GM03348 (cell line): ENCODE measurements around the gene COL5A1.
"Not testable (repeated sequence)": the region's sequence is repeated elsewhere in the genome, so short reads cannot be mapped to it uniquely, and the experiment has no call there.

ENCODE experiments used
- DNase-seq: peaks from one replicate; pipeline ENCODE4 v3.0.0; 2012; ENCODE audit warnings: low spot score

The COL5A1 gene

DNA sequence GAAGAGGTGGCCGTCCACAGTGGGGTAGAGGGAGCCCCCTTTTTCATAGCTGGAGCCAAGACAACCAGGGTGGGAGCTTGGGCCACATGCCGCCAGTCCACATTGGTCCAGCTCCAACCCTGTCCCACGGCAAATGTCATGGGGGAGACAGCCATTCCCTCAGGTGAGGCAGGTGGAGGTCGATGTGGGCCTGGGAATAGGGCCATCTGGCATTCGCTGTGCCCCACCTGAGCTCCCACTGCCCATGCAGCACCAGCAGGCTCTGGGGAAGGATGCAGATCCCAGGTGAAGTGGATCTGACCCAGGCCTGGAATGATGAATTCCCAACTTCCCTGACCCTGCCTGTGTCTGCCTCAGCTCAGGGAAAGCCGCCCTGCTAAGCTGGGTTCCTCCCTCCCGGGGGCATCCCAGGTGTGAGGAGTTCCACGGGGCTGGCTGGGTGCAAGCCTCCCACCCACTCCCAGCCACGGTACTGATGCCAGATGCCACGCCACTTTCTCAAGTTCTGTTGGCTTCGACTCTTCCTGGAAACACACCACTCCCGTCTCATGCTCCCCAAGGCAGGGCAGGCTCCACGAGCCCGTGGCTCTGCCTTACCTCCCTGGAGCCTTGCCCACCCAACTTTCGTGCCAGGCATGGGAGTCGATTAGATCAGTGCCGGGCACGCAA is 213.8 kb downstream of the COL5A1 start:
- DNase-seq: no peak

DNA sequence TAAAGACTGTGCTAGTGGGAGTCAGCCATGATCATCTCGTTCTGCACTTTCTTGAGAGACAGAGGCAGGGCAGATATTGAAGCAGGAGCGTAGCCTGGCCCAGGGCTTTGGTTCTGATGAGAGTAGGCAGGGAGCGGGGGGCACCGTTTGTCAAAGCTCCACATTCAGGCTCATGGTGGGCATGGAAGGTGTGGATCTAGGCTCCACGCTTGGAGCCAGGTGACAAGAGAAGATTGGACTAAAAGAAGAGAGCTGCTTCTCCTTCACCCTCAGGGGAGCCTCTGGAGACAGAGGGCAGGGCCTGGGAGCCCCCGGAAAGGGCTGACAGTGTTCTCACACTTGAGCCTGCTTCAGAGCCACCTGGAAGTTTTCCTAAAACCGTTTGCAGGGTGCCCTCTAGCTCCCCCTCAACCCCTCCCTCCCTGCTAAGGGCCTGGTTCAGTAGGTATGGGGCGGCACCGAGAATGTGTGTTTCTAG is 214.3 kb downstream of the COL5A1 start:
- DNase-seq: no peak

DNA sequence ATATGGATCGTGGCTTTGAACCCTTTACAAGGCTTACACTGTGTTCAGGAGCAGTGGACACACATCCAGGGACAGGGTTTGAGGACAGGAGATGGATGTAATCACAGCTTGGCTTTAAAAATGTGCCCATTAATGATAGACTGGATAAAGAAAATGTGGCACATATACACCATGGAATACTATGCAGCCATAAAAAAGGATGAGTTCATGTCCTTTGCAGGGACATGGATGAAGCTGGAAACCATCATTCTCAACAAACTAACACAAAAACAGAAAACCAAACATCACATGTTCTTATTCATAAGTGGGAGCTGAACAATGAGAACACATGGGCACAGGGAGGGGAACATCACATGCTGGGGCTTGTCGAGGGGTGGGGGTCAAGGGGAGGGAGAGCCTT is 215.8 kb downstream of the COL5A1 start:
- not testable (repeated sequence) for DNase-seq

DNA sequence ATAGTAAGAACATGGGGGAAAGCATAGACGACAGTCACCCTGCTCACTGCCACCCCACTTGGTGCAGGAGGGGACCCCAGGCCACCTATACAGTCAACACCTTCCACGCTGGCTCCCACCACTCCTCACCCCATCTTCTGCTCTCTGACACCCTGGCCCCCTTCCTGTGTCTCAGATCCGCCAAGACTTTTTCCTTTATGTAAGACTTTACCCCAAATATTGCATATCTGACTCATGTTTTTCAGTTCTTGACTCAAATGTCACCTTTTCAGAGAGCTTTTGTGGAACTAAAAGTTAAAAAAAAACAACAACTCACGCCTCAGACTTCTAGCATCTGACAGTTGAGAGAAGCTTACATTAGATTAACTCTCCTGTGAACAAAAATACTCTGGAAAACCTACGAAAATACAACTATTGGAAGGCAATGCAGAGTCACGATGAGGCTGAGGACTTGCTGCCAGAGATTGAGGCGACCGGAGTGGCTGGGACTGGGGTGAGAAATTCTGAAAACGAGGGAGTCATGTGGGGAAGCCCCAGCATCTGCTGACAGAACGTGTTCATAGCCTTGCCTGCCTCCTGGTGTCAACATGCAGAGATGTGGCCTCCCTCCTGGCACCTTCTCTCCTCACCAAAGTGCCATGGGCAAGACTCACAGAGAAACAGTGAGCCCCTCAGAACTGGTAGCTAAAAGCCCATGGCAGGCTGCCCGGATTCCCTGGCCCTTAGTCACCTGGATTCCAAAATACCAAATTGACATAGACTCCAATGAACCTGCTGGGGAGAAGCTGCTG is 216.6 kb downstream of the COL5A1 start:
- DNase-seq: no peak

DNA sequence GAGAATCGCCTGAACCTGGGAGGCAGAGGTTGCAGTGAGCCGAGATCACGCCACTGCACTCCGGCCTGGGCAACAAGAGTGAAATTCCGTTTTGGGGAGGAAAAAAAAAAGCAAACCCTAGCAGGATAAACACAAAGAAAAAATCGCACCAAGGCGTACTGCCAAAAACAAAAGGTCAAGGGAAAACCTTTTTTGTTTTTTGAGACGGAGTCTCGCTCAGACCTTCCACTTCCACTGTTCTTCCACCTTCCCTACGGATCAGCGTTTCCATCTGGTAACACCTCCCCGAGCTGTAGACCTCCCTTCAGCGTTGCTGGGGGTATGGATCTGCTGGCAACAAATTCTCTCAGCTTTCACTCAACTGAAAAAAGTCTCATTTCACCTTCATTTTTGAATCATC is 218.9 kb downstream of the COL5A1 start:
- no peak for DNase-seq

DNA sequence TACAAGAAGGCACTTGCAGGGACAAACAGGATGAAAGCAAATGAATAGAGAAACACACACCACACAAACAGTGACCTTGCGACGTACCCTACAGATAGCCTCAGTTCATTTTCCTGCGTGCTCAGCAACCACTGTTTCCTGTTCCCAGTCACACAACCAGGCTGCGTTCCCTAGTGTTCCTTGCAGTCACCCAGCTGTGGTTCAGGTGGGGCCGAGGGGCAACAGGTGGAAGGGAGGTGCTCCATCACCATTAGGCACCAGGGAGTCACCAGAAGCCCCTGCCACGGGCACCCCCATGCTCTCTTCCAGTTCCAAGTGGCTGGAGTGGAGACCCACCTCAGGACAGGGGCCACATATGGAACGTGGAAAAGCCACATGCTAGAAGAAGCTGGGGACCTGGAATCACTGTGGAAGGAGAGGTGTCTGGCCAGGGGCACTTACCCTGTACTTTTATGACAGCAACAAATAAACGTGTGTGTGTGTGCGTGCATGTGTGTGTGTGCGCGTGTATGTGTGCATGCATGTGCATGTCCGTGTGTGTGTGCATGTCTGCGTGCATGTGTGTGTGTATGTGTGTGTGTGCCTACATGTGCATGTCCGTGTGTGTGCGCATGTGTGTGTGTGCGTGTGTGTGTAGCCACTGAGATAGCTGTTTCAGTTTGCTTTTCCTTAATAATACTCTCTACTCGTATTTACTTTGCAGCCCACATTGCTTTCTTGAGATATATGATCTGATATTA is 220.2 kb downstream of the COL5A1 start:
- no peak for DNase-seq

DNA sequence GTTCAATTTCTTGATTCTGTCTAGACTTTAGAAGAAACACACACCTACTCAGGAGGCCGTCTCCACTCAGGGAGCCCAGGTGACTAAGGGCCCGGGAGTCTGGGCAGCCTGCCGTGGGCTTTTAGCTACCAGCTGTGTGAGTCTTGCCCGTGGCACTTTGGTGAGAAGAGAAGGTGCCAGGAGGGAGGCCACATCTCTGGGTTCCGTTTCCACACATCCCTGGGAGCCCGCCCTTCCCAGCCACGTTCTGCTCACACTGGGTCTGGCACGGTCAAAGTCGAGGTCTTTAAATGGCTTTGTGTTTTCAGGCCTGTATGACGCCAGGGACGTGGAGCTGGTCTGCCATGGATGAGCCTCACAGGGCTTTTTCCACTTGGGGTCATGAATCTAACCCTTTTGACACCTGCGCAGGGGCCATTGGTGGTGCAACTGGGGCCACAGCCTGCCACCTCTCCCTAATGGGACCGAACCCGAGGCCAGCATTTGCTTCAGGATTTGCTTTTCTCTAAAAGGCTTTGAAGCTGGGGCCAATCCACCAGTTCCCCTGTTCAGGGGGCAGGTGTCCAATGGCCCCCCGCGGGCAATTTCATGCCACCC is 221.8 kb downstream of the COL5A1 start:
- DNase-seq: no peak

DNA sequence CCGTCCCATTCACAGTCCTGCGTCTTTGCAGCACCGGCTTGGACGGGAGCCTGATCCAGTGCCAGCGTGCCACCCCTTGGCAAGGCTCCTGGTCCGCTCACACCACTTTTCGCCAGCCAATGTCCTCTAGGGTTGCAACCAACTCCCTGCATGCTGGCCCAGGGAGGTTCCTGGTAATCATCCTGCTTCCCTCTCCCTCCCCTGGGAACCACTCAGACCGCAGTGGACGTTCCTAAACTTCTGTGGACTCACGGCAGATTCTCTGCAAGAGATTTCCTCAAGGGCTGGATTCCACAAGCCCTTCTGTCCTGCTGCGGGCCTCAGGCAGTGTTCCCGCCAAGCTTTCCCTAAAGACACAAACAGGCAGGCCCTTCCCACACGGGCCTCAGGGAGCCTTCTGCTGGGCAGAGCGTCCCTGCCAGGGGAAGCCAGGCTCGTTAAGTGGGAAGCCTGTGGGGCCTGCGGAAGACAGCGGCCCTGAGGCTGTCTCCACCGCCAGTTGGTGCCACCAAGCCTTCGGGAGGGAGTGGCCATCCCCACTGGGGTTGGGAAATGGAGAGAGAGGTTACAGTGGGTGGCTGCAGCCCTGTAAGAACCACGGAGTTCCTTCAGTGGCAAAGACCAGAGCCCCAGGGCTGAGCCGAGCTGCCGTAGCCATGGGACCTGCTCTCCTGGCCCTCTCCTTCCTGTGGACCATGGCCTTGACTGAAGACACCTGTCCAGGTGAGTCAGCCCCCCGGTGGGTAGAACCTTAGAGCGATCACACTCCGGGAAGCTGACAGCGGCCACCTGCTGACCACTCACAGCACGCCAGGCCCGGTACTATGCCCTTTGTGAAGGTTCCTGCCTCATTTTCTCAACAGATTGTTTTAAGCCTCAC is 222.6 kb downstream of the COL5A1 start:
- DNase-seq: no peak

DNA sequence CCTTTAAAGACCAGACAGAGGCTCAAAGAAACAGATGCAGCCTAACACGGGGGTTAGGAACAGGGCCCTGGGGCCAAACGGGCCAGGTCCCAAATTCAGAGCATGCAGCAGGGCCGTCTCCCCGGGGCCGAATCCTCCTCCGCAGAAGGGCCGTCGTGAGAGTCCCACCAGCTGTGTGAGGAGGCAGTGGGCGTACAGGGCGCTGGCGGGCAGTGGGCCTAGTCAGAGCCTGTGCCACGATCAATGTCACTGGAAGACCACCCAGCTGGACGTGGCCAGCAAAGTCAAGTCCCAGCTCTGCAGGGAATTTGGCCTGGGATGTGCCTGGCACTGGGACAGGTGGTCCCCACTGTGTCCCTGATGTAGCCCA is 223.2 kb downstream of the COL5A1 start:
- DNase-seq: no peak

DNA sequence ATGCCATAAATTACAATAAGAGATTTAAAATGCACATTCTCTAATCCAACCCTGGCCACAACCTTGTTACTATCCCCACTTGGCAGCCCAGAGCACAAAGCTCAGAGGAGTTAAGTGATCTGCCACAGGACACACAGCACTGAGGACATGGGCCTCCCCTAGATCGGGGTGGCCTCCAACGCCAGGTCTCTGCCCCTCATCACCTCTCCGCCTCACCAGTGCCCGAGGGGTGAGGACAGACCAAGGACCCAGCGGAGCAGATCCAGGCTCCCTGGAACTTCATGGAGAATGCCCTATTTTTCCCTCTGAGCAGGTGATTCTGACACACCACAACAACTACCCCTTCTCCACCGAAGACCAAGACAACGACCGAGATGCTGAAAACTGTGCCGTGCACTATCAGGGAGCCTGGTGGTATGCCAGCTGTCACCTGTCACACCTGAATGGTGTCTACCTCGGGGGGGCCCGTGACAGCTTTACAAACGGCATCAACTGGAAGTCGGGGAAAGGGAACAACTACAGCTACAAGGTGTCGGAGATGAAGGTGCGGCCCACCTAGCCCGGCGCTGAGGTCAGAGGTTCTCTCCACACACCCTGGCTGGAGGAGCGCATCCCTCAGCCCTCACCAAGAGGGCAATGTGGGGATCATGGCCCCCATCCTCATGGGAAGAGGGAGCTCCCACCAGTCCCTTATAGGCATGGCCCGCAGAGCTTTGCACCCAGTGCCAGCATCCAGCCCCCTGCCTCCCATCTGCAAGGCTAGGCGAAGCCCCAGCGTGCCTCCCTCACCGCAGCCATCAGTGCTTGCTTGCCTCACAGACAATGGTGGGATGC is 226.5 kb downstream of the COL5A1 start:
- no peak for DNase-seq

DNA sequence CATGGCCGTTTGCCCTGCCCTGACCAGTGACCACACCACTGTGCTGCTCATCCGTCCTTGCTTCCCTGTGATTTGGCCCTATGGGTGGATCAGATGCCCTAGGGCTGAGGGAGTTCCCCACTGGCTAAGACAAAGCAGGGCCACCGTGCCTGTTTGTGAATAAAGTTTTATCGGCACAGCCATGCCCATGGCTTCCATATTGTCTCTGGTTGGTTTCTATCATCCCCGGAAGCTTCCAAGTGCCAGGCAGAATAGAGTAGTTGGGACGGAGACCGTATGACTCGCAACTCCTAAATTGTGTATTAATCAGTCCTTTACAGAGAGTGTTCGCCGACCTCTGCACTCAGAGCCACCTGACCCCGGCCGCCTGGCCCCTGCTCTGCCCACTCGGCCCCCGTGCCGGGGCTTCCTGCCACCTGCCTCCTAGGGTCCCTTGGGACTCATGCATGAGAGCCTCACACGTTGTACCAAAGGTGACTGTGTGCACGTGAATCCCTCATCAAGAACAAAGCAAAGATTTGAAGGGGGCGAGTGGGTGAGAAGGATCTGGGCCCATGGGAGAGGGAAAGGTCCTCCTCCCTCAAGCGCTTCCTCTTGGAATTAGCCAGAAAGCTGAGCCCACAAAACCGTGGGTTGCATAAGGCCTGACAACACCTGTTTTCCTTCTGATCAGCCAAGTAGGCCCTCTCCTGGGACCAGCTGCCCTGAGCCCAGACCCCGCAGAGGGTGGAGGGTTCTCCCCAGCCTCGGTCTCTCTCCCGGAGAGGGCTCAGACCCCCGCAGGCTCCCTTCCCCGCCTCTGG is 227.3 kb downstream of the COL5A1 start:
- no peak for DNase-seq

DNA sequence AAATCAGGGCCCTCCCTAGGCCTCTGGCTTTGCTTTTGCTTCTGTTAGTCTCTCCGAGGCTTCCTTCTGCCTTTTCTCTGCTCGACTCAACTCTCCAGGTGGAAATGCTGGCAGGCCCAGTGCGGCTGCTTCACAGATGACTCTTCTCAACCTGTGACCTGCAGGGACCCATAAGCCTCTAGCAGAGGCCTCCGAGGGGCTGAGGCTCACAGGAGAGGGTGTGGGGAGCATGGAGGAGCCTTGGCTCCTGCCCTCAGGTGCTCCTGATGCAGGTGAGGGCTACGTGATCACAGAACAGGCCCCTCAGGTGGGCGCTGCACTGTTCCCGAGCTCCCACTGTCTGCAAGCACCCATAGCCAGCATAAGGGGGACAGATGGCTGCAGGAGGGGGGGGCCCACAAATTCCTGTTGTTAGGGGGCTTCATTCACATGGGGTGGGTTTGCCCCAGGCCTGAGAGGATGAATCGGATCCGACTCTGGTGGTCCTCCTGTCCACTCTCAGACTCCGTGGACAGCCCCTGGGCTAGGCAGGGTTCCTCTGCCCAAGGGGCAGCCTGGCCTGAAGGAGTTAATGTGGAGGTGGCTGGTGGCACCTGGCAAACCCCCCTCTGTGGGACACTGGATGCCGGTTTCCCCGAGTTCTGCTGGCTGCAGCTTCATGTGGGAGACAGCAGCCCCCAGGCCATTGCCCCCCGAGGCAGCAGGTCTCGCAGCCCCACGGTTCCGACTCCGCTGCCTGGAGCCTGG is 228.1 kb downstream of the COL5A1 start:
- DNase-seq: no peak

DNA sequence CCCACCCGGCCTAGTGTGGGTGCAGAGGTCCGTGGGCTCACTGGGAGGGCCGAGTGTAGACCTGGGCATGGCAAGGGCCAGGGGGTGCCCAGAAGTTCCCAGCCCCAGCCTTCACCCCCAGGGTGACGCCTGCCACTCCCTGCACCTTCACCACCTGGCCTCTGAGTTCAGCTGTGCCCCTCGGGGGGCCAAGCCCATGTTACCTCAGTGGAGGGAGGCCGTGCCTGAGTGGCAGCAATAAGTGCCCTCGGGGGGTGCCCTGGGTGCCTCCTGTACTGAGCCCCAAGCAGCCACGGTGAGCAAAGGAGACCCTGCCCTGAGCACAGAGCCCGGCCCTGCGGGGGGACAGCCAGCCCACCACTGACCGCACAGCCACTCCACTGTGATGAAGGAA is 228.7 kb downstream of the COL5A1 start:
- no peak for DNase-seq

DNA sequence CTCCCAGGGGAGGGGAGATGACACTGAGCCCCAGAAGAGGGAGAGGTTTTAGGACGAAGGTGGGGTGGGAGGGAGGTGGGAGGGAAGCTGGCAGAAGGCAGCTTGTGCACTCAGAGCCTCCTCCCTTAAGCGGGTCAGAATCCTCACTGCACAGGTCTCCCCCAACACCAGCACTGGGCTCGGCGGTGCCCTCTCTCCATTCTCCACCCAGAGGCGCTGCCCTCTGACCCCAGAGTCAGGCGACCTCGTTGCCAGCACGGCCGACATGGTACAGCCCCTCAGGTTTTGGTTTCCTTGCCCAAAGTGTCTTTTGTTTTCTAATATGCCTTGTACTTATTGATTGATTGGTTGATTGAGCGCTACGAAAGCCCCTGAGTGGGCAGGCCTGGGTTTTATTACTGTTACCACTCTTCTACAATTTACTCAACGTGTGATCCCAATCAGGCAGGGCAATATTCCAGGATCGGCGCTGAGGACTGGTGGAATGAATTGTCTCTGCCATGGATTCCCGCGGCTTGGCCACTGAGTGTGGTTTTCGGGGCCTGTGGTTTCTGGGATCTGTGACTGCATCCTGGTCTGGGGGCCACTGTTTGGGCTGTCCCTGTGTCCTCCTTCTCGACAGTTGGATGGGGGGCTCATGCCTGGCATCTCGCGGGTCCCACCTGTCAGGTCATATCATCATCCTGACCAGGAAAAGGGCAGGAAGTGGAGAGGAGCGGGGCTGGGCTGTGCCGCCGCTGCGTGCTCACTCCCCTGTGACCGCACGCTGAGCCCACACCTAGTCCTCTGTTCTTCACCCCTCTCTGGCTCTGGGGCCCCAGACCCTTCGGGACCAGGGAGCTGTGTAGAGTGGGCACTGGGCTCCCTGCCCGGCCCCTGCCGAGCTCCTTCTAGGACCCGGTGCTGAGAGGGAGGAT is 229.4 kb downstream of the COL5A1 start:
- DNase-seq: no peak

DNA sequence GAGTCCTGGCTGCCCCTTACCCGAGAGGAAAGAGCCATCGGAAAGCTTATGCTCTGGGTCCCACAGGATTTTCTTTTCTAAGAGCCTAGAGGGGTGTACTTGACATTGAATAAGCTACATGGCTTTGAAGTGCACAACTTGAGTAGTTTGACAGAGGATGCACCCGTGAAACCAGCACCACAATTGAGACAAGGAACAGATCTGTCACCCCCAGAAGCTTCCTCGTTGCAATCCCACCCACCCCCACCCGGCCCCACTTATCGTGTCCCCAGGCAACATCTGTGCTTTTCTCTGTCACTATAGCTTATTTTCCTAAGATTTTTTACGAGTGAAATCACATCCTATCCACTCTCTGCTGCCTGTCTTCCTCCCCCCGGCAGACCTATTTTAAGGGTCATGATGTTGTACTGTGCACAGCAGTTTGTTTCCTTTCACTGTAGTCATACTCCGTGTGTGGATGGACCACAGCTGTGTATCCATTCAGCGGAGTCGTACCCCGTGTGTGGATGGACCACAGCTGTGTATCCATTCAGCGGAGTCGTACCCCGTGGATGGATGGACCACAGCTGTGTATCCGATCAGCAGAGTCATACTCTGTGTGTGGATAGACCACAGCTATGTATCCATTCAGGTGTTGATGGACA is 230.2 kb downstream of the COL5A1 start:
- DNase-seq: no peak

DNA sequence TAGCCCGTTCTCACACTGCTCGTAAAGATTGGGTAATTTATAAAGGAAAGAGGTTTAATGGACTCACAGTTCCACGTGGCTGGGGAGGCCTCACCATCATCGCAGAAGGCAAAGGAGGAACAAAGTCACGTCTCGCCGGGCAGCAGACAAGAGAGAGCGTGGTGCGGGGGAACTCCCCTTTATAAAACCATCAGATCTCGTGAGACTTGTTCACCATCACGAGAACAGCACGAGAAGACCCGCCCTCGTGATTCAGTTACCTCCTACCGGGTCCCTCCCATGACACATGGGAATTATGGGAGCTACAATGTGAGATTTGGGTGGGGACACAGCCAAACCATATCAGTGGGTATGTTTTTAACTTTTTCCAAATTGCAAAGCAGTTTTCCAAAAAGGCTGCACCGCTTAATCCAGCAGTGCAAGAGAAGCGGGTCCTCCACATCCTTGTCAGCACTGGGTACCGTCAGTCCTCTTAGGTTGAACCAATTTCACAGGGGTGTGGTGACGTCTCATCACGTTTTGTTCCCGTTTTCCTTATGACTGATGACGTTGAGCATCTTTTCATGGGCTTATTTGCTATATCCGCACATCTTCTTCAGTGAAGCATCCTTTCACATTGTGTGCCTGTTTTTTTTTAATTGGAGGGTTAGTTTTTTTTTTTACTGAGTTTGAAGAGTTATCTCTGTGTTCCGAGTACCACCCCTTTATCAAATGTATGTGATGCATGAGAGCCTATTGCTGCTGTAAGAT is 231.1 kb downstream of the COL5A1 start:
- DNase-seq: no peak

DNA sequence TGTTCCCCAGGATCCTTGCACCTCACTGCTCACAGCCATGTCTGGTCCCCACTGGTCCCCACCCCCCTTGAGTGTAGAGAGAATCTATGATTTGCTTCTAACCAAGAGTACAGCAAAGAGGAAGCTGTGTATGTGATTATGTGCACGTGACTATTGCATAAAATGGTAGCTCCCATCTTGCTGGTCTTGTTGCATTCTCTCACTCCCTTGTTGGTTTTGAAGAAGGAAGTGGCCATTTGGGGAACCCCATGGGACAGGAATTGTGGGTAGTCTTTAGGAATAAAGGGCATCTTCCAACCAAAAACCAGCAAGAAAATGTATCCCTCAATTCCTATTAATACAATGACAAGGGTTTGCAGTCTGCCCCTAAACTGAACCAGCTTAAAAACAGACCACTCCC is 233.8 kb downstream of the COL5A1 start:
- DNase-seq: no peak
